ENCODE measurements around the gene RSPRY1. TPM values are rescaled to one million over a fixed set of nuclear protein-coding genes. Genes with fewer than 3 reads are reported as not detected.
"Not testable (repeated sequence)": the region's sequence is repeated elsewhere in the genome, so short reads cannot be mapped to it uniquely, and the experiment has no call there.

The RSPRY1 gene
- total RNA-seq, 2 donors from 2014 or later, result 36.4 to 43.6 TPM

GRCh38 chr16:57186872-57187854 is 1.0 kb downstream of the RSPRY1 start:
- Mint-ChIP-seq H3K4me1 (ENCODE audit: low read depth in 2 of 2) (peaks cover 35 to 39% of the 10 kb centered on the region in 2 donors), H3K27me3 (no peaks in the 10 kb centered on the region), H3K36me3 (no peaks in the 10 kb centered on the region), H3K9me3 (no peaks in the 10 kb centered on the region), H3K27ac (peak overlapping the region; percentile 90 to 98), H3K4me3 (peak overlapping the region; percentile 99)
- DNase-seq (ENCODE audit: low spot score) (no peak), ATAC-seq (no peak)

DNA sequence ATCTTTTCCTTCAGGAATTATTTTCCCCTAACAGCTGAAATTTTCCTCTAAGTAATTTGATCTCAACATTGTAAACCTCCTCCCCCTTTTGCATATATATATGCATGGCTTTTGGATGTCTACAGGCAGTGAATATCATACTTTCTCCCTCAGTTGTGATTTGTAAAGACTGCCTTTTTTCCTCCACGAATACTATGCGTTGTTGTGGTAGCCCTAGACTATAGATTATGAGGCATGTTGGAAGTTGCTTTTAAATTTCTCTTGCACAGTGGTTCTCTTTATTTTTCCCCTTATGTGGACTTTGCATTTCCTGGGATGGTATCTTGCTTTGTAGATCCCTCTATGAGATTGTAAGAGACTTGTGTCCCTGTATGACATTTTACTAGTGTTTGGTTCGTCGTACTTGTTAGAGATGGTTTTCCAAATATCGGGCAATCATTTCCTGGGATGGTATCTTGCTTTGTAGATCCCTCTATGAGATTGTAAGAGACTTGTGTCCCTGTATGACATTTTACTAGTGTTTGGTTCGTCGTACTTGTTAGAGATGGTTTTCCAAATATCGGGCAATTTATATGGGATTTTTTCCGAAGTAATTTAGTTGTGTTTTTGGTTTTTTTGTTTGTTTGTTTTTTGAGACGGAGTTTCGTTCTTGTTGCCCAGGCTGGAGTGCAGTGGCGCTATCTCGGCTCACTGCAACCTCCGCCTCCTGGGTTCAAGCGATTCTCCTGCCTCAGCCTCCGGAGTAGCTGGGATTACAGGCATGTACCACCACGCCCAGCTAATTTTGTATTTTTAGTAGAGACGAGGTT is 2.0 kb downstream of the RSPRY1 start:
- Mint-ChIP-seq H3K4me3 (peak overlapping the region; percentile 99), H3K4me1 (ENCODE audit: low read depth in 2 of 2) (peaks cover 38 to 39% of the 10 kb centered on the region in 2 donors), H3K27ac (peak overlapping the region in 1 of 2 donors; percentile 98)
- H3K27me3 Mint-ChIP-seq; ATAC-seq; H3K36me3 Mint-ChIP-seq; DNase-seq (ENCODE audit: low spot score); H3K9me3 Mint-ChIP-seq: not testable (repeated sequence)

- ATAC-seq (no peak), DNase-seq (ENCODE audit: low spot score) (no peak)
- peaks cover 40% of the 10 kb centered on the region in 2 donors for H3K4me1 Mint-ChIP-seq (ENCODE audit: low read depth in 2 of 2)
- H3K27me3 Mint-ChIP-seq, result no peaks in the 10 kb centered on the region
- no peaks in the 10 kb centered on the region for H3K9me3 Mint-ChIP-seq
- no peak overlapping the region for H3K27ac Mint-ChIP-seq
- H3K36me3 Mint-ChIP-seq, result no peaks in the 10 kb centered on the region
- peak overlapping the region; percentile 99 for H3K4me3 Mint-ChIP-seq
Measured at GRCh38 chr16:57188711-57189002, 2.5 kb downstream of the RSPRY1 start.

DNA sequence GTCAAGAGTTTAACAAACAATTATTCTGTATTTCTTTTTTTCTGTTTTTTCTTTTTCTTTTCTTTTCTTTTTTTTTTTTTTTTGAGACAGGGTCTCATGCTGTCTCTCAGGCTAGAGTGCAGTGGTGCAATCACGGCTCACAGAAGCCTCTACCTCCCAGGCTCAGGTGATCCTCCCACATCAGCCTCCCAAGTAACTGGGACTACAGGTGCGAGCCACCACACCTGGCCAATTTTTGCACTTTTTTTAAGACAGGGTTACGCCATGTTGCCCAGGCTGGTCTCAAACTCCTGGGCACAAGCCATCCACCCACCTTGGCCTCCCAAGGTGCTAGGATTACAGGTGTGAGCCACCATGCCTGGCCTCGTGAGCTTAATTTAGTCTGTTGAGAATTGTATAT is 3.4 kb downstream of the RSPRY1 start:
- H3K4me1 Mint-ChIP-seq (ENCODE audit: low read depth in 2 of 2), result peaks cover 37 to 39% of the 10 kb centered on the region in 2 donors

GRCh38 chr16:57190136-57190535 is 4.0 kb downstream of the RSPRY1 start:
- DNase-seq (ENCODE audit: low spot score) (no peak), ATAC-seq (no peak)
- Mint-ChIP-seq H3K4me3 (no peak overlapping the region), H3K27me3 (no peaks in the 10 kb centered on the region), H3K36me3 (no peaks in the 10 kb centered on the region), H3K9me3 (no peaks in the 10 kb centered on the region), H3K4me1 (ENCODE audit: low read depth in 2 of 2) (peaks cover 34 to 35% of the 10 kb centered on the region in 2 donors), H3K27ac (no peak overlapping the region)

More for the DNA sequence above, 3.4 kb downstream of the RSPRY1 start:
- H3K9me3 Mint-ChIP-seq; ATAC-seq; DNase-seq (ENCODE audit: low spot score); H3K27me3 Mint-ChIP-seq; H3K27ac Mint-ChIP-seq; H3K36me3 Mint-ChIP-seq; H3K4me3 Mint-ChIP-seq: not testable (repeated sequence)

DNA sequence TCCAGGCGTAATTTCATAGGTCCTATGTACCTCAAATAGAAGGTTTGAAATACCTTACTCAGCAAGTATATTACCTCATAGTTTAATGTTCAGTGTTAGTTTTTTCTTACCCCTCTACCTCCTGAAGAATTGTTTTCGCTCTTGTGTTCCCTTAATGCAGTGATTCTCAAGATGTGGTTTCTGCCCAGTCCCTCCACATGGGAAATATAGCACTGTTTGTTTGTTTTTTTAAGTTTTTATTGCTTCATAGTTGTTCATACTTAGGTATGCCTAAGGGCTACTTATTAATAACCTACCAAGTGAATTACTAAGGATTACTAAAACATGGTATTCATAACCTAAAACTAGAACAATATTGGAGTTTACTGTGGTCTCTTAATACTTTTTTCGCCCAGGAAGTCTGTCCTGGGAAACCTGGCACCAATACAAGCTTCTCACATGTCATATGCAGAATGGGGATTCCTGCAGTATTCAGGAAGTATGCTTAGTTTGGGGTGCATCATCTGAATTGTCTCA is 5.0 kb downstream of the RSPRY1 start:
- DNase-seq (ENCODE audit: low spot score), result no peak
- Mint-ChIP-seq H3K36me3 (no peaks in the 10 kb centered on the region), H3K9me3 (no peaks in the 10 kb centered on the region), H3K27me3 (no peaks in the 10 kb centered on the region), H3K4me1 (ENCODE audit: low read depth in 2 of 2) (peaks cover 32 to 34% of the 10 kb centered on the region in 2 donors), H3K27ac (no peak overlapping the region), H3K4me3 (no peak overlapping the region)
- no peak for ATAC-seq

DNA sequence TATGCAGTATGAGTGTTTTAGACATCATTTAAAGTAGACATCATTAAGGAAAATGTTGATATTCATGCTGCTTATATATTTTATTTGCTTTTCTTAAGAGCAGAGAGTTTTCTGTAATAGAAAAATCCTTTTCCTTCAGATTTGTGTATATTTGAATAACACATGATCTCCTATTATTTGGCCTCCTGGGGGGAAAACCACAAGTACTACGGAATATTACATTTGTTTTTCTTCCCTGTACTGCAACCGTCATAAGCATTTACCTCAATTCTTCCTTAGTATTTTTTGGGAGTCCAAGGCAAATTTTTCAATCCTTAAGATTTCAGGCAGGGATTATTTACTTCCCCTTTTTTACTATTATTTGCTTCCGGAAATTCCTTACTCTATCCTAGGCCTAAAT is 6.0 kb downstream of the RSPRY1 start:
- H3K9me3 Mint-ChIP-seq, result no peaks in the 10 kb centered on the region
- no peaks in the 10 kb centered on the region for H3K27me3 Mint-ChIP-seq
- H3K4me1 Mint-ChIP-seq (ENCODE audit: low read depth in 2 of 2), result peaks cover 26 to 33% of the 10 kb centered on the region in 2 donors
- no peaks in the 10 kb centered on the region for H3K36me3 Mint-ChIP-seq
- DNase-seq (ENCODE audit: low spot score), result no peak
- no peak overlapping the region for H3K4me3 Mint-ChIP-seq
- H3K27ac Mint-ChIP-seq, result no peak overlapping the region
- ATAC-seq, result no peak

GRCh38 chr16:57192720-57193486 is 6.8 kb downstream of the RSPRY1 start:
- DNase-seq (ENCODE audit: low spot score), result no peak
- Mint-ChIP-seq H3K4me3 (no peak overlapping the region), H3K27me3 (no peaks in the 10 kb centered on the region), H3K36me3 (no peaks in the 10 kb centered on the region), H3K27ac (peak overlapping the region in 1 of 2 donors; percentile 6), H3K9me3 (no peaks in the 10 kb centered on the region), H3K4me1 (ENCODE audit: low read depth in 2 of 2) (peaks cover 19 to 26% of the 10 kb centered on the region in 2 donors)
- ATAC-seq, result no peak

- DNase-seq (ENCODE audit: low spot score) (no peak), ATAC-seq (no peak)
- H3K4me1 Mint-ChIP-seq (ENCODE audit: low read depth in 2 of 2), result peaks cover 20 to 22% of the 10 kb centered on the region in 2 donors
- no peaks in the 10 kb centered on the region for H3K36me3 Mint-ChIP-seq
- no peak overlapping the region for H3K27ac Mint-ChIP-seq
- H3K4me3 Mint-ChIP-seq, result no peak overlapping the region
- H3K9me3 Mint-ChIP-seq, result no peaks in the 10 kb centered on the region
- no peaks in the 10 kb centered on the region for H3K27me3 Mint-ChIP-seq
Measured at GRCh38 chr16:57194512-57194911, 8.4 kb downstream of the RSPRY1 start.

DNA sequence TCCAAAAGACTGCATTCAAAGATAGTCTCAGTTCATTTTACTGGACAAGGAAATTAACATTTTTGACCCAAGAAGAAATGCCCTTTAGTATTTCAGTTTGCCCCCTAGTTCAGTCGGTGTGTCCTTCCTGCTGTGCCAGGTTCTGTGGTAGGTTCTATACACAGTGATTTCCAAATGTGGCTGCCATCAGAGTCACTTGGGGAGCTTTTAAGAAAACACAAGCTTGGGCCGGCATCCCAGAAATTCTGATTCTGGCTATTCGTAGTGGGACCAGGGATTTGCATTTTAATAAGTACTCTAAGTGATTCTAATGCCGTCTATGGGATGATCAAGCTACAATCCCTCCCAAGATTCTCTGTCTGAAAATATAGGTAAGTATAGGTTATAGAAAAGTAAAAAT is 10.2 kb downstream of the RSPRY1 start:
- H3K4me1 Mint-ChIP-seq (ENCODE audit: low read depth in 2 of 2), result peaks cover 20 to 22% of the 10 kb centered on the region in 2 donors
- H3K36me3 Mint-ChIP-seq, result no peaks in the 10 kb centered on the region
- no peaks in the 10 kb centered on the region for H3K27me3 Mint-ChIP-seq
- no peak overlapping the region for H3K27ac Mint-ChIP-seq
- no peaks in the 10 kb centered on the region for H3K9me3 Mint-ChIP-seq
- ATAC-seq (no peak), DNase-seq (ENCODE audit: low spot score) (no peak)
- H3K4me3 Mint-ChIP-seq, result no peak overlapping the region

GRCh38 chr16:57196753-57197152 is 10.6 kb downstream of the RSPRY1 start:
- H3K27ac Mint-ChIP-seq, result no peak overlapping the region
- ATAC-seq (no peak), DNase-seq (ENCODE audit: low spot score) (no peak)
- H3K4me3 Mint-ChIP-seq, result no peak overlapping the region
- H3K27me3 Mint-ChIP-seq, result no peaks in the 10 kb centered on the region
- no peaks in the 10 kb centered on the region for H3K9me3 Mint-ChIP-seq
- H3K36me3 Mint-ChIP-seq, result no peaks in the 10 kb centered on the region
- peaks cover 20 to 21% of the 10 kb centered on the region in 2 donors for H3K4me1 Mint-ChIP-seq (ENCODE audit: low read depth in 2 of 2)

- not testable (repeated sequence) for ATAC-seq; H3K9me3 Mint-ChIP-seq; H3K27ac Mint-ChIP-seq; H3K4me3 Mint-ChIP-seq; DNase-seq (ENCODE audit: low spot score); H3K36me3 Mint-ChIP-seq; H3K27me3 Mint-ChIP-seq
- H3K4me1 Mint-ChIP-seq (ENCODE audit: low read depth in 2 of 2), result peaks cover 13 to 14% of the 10 kb centered on the region in 2 donors
Measured at GRCh38 chr16:57200321-57200720, 14.2 kb downstream of the RSPRY1 start.

DNA sequence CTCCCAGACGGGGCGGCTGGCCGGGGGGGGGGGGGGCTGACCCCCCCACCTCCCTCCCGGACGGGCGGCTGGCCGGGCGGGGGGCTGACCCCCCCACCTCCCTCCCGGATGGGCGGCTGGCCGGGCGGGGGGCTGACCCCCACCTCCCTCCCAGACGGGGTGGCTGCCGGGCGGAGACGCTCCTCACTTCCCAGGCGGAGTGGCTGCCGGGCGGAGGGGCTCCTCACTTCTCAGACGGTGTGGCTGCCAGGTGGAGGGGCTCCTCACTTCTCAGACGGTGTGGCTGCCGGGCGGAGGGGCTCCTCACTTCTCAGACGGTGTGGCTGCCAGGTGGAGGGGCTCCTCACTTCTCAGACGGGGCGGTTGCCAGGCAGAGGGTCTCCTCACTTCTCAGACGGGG is 14.8 kb downstream of the RSPRY1 start:
- not testable (repeated sequence) for H3K36me3 Mint-ChIP-seq; ATAC-seq; H3K27ac Mint-ChIP-seq; H3K9me3 Mint-ChIP-seq; H3K4me3 Mint-ChIP-seq; H3K27me3 Mint-ChIP-seq; DNase-seq (ENCODE audit: low spot score)
- H3K4me1 Mint-ChIP-seq (ENCODE audit: low read depth in 2 of 2), result peaks cover 12 to 14% of the 10 kb centered on the region in 2 donors
